GM21367 (cell line): ENCODE data around the gene SRSF1.
"Not testable (repeated sequence)": the region's sequence is repeated elsewhere in the genome, so short reads cannot be mapped to it uniquely, and the experiment has no call there.

Source experiments
- ATAC-seq: cut with Tn5 transposase; IDR thresholded peaks from one replicate; pipeline ENCODE4 v1.9.1; 2021; ENCODE audit not compliant: unreplicated experiment

The SRSF1 gene

GRCh38 chr17:58006924-58007780, at the start of gene SRSF1:
Gene SRSF1 (minus strand): TSS chr17:58007246. CDS start chr17:58007137, 109 bp downstream.
- peak; percentile 82 for ATAC-seq

- ATAC-seq: no peak
These were observed 49.4 kb upstream of the SRSF1 start for GRCh38 chr17:58056476-58056875.

- no peak for ATAC-seq
These were observed 47.6 kb upstream of the SRSF1 start for GRCh38 chr17:58054641-58055040.

- ATAC-seq: no peak
These were observed 46.1 kb upstream of the SRSF1 start for GRCh38 chr17:58052945-58053715.

GRCh38 chr17:58052407-58052806, 45.4 kb upstream of the SRSF1 start:
- no peak for ATAC-seq

GRCh38 chr17:58051468-58051867, 44.4 kb upstream of the SRSF1 start:
- ATAC-seq: no peak

GRCh38 chr17:58050966-58051365, 43.9 kb upstream of the SRSF1 start:
- ATAC-seq: no peak

GRCh38 chr17:58049533-58049932, 42.5 kb upstream of the SRSF1 start:
- no peak for ATAC-seq

GRCh38 chr17:58047376-58048150, 40.5 kb upstream of the SRSF1 start:
- ATAC-seq: no peak

GRCh38 chr17:58046239-58047094, 39.4 kb upstream of the SRSF1 start:
- no peak for ATAC-seq

GRCh38 chr17:58044256-58044655, 37.2 kb upstream of the SRSF1 start:
- ATAC-seq: not testable (repeated sequence)

- ATAC-seq: no peak
These were observed 36.5 kb upstream of the SRSF1 start for GRCh38 chr17:58043221-58044181.

- no peak for ATAC-seq
These were observed 34.1 kb upstream of the SRSF1 start for GRCh38 chr17:58041161-58041560.

- no peak for ATAC-seq
These were observed 33.3 kb upstream of the SRSF1 start for GRCh38 chr17:58040386-58040785.

GRCh38 chr17:58039975-58040374, 32.9 kb upstream of the SRSF1 start:
- no peak for ATAC-seq

GRCh38 chr17:58032691-58033415, 25.8 kb upstream of the SRSF1 start:
- ATAC-seq: no peak

GRCh38 chr17:58028578-58028977, 21.5 kb upstream of the SRSF1 start:
- no peak for ATAC-seq

GRCh38 chr17:58020401-58020800, 13.4 kb upstream of the SRSF1 start:
- ATAC-seq: no peak

- no peak for ATAC-seq
These were observed 12.5 kb upstream of the SRSF1 start for GRCh38 chr17:58019521-58019920.
